ENCODE measurements around the gene CUX1.

DNA sequence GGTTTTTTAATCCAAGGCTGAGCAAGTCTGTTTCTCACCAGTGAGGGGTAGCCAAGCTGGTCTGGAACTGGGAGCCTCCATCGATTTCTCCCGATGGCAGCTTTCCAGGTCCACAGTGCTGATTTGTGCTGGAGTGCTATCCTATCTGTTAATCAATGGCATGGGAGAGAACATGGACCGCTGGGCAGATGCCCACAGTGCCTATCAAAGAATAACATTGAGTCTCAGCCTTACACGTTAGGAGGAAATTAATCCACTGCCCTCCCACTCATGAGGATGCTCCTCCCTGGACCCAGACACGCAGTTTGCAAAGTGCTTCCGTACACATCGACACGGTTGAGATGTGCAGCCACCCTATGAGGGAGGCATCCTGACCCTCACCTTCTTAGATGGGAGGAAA, 36.0 kb upstream of the CUX1 start:
- TF ChIP-seq, protein P1, sequence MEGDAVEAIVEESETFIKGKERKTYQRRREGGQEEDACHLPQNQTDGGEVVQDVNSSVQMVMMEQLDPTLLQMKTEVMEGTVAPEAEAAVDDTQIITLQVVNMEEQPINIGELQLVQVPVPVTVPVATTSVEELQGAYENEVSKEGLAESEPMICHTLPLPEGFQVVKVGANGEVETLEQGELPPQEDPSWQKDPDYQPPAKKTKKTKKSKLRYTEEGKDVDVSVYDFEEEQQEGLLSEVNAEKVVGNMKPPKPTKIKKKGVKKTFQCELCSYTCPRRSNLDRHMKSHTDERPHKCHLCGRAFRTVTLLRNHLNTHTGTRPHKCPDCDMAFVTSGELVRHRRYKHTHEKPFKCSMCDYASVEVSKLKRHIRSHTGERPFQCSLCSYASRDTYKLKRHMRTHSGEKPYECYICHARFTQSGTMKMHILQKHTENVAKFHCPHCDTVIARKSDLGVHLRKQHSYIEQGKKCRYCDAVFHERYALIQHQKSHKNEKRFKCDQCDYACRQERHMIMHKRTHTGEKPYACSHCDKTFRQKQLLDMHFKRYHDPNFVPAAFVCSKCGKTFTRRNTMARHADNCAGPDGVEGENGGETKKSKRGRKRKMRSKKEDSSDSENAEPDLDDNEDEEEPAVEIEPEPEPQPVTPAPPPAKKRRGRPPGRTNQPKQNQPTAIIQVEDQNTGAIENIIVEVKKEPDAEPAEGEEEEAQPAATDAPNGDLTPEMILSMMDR (IDR thresholded peaks at IDR 0.05), result no peak
- TF ChIP-seq EZH2 (IDR thresholded peaks at IDR 0.05; ENCODE audit: borderline replicate concordance, insufficient read depth, low read depth, low read length, poor library complexity, severe bottlenecking), result no peak
